HepG2 (cell line): Measurements from ENCODE around the gene SRCIN1. TPM values are rescaled to one million over a fixed set of nuclear protein-coding genes. Genes with fewer than 3 reads are reported as not detected.

Experiments
- ATAC-seq: fragments of 200-7000 bp; cut with Tn5 transposase; 3 replicates; pipeline ENCODE4 v1.9.1; 2020; ENCODE audit warnings: mild to moderate bottlenecking, moderate library complexity
- BruUV-seq: library from RNA; stranded (reverse); fragments of 400-500 nt; replicated peaks from 2 replicates; lab custom pipeline; 2021; lab: Mats Ljungman, UMichigan
- CTCF ChIA-PET: fragments of 300-600 bp; formaldehyde crosslinking; extraction: SDS; loops from one replicate; lab custom pipeline; 2021; ENCODE audit warnings: low total read pairs, inconsistent platforms, low intra/inter-chr PET ratio; lab: Yijun Ruan, JAX
- POLR2A ChIA-PET: fragments of 350-600 bp; sonication (Branson Sonifier 250); formaldehyde crosslinking; loops from one replicate; lab custom pipeline; 2020; ENCODE audit warnings: antibody characterized with exemption, inconsistent platforms; lab: Yijun Ruan, JAX
- DNase-seq: peaks from one replicate; pipeline ENCODE4 v3.0.0-alpha.2; 2015; ENCODE audit warnings: low spot score
- FAIRE-seq: peaks from 3 replicates; lab custom pipeline; 2011; peaks lifted over from hg19 to GRCh38; lab: Jason Lieb, UNC
- H2AFZ ChIP-seq: one replicate; pipeline ENCODE4 v1.6.1; 2011; ENCODE audit warnings: low read length, inconsistent platforms
- H3K27ac ChIP-seq: fragments of 300-600 bp; 3 replicates; pipeline ENCODE4 v1.8.0; 2011; ENCODE audit warnings: mixed run types, mild to moderate bottlenecking, mixed read lengths, low read length, inconsistent platforms; ENCODE audit not compliant: insufficient read depth; ENCODE audit errors: extremely low read length
- H3K27me3 ChIP-seq, 2 experiments: fragments of 200-600 bp in 1 of 2; 2 replicates in 1 of 2; 3 replicates in 1 of 2; pipeline versions ENCODE4 v1.6.0 to v1.8.0; 2011; ENCODE audit warnings: low read length in 2 of 2, mild to moderate bottlenecking in 2 of 2, moderate library complexity in 2 of 2, inconsistent platforms in 1 of 2; ENCODE audit not compliant: insufficient read depth in 2 of 2, control insufficient read depth in 1 of 2
- H3K36me3 ChIP-seq, 2 experiments: fragments of 200-600 bp in 1 of 2; replicated peaks in 1 of 2; 2 replicates in 1 of 2; 3 replicates in 1 of 2; pipeline versions ENCODE4 v1.5.1 to v1.8.0; 2011; ENCODE audit warnings: low read length in 2 of 2, inconsistent platforms in 1 of 2; ENCODE audit not compliant: insufficient read depth in 2 of 2, control insufficient read depth in 1 of 2
- H3K4me1 ChIP-seq: 2 replicates; pipeline ENCODE4 v1.5.1; 2012; ENCODE audit warnings: low read length, inconsistent platforms; ENCODE audit not compliant: insufficient read depth
- H3K4me2 ChIP-seq: 2 replicates; pipeline ENCODE4 v1.6.0; 2011; ENCODE audit warnings: low read depth, low read length, inconsistent platforms
- H3K4me3 ChIP-seq, 3 experiments: fragments of 200-600 bp in 1 of 3; sonication (generic), shearing (Covaris generic) in 1 of 3; replicated peaks in 1 of 3; 2 replicates each; pipeline ENCODE4 v1.5.1; 2011 to 2016; ENCODE audit warnings: low read length in 3 of 3, inconsistent platforms in 2 of 3, low read depth in 2 of 3, mild to moderate bottlenecking in 2 of 3, control low read depth in 1 of 3, mixed read lengths in 1 of 3; ENCODE audit not compliant: insufficient read depth in 1 of 3
- H3K79me2 ChIP-seq: one replicate; pipeline ENCODE4 v1.6.1; 2011; ENCODE audit warnings: low read length, inconsistent platforms; ENCODE audit not compliant: insufficient read depth
- H3K9ac ChIP-seq: 2 replicates; pipeline ENCODE4 v1.6.0; 2011; ENCODE audit warnings: mild to moderate bottlenecking, low read depth, low read length, inconsistent platforms; ENCODE audit not compliant: insufficient read depth
- H3K9me3 ChIP-seq: 2 replicates; pipeline ENCODE4 v1.5.1; 2012; ENCODE audit warnings: mild to moderate bottlenecking, low read length
- H4K20me1 ChIP-seq: 2 replicates; pipeline ENCODE4 v1.6.0; 2011; ENCODE audit warnings: inconsistent platforms, mild to moderate bottlenecking, low read length, moderate library complexity; ENCODE audit not compliant: insufficient read depth
- BORCS8-MEF2B ChIP-seq: sonication (generic); formaldehyde crosslinking; IDR thresholded peaks from 2 replicates; pipeline ENCODE4 v1.8.0; 2022; ENCODE audit warnings: mild to moderate bottlenecking, missing genetic modification reagents
- CEBPG ChIP-seq: IDR thresholded peaks from 2 replicates; pipeline ENCODE4 v1.6.1; 2016
- ELF3 ChIP-seq: IDR thresholded peaks from 2 replicates; pipeline ENCODE4 v1.6.1; 2016; ENCODE audit warnings: missing genetic modification reagents, missing compliant biosample characterization
- GATA4 ChIP-seq: sonication (generic); IDR thresholded peaks from 2 replicates; pipeline ENCODE4 v1.6.1; 2016; ENCODE audit warnings: antibody characterized with exemption, low read depth, borderline replicate concordance
- GPBP1L1 ChIP-seq: sonication (generic); formaldehyde crosslinking; IDR thresholded peaks from 2 replicates; pipeline ENCODE4 v1.5.0; 2020; ENCODE audit warnings: mild to moderate bottlenecking, missing genetic modification reagents
- GZF1 ChIP-seq: sonication (generic); formaldehyde crosslinking; IDR thresholded peaks from 2 replicates; pipeline ENCODE4 v1.5.1; 2020; ENCODE audit warnings: mild to moderate bottlenecking, missing genetic modification reagents
- HMGXB4 ChIP-seq, 2 experiments: sonication (generic) in 1 of 2; formaldehyde crosslinking in 1 of 2; IDR thresholded peaks; 2 replicates each; pipeline versions ENCODE4 v1.4.0 to v1.6.1; 2018 to 2020; ENCODE audit warnings: missing genetic modification reagents in 2 of 2, borderline replicate concordance in 1 of 2, low read depth in 1 of 2, mild to moderate bottlenecking in 1 of 2, missing biosample characterization in 1 of 2
- IKZF1 ChIP-seq: fragments of 450-650 bp; IDR thresholded peaks from 2 replicates; pipeline ENCODE4 v1.7.1; 2016
- KDM6A ChIP-seq: IDR thresholded peaks from 2 replicates; pipeline ENCODE4 v1.6.1; 2016; ENCODE audit warnings: low read depth
- MTF2 ChIP-seq: sonication (generic); formaldehyde crosslinking; IDR thresholded peaks from 2 replicates; pipeline ENCODE4 v1.5.0; 2020; ENCODE audit warnings: missing genetic modification reagents, borderline replicate concordance
- NBN ChIP-seq: fragments of 450-650 bp; conservative IDR thresholded peaks from 2 replicates; pipeline ENCODE4 v1.6.1; 2017
- NFE2 ChIP-seq: sonication (generic); formaldehyde crosslinking; IDR thresholded peaks from 2 replicates; pipeline ENCODE4 v1.4.0; 2020; ENCODE audit warnings: missing genetic modification reagents
- PRMT3 ChIP-seq: sonication (generic); formaldehyde crosslinking; IDR thresholded peaks from 2 replicates; pipeline ENCODE4 v1.8.1; 2022; ENCODE audit warnings: low read depth, mild to moderate bottlenecking, moderate library complexity, missing genetic modification reagents, borderline replicate concordance
- RFX1 ChIP-seq: fragments of 450-650 bp; IDR thresholded peaks from 2 replicates; pipeline ENCODE4 v1.6.1; 2017
- SPEN ChIP-seq: sonication (generic); formaldehyde crosslinking; IDR thresholded peaks from 2 replicates; pipeline ENCODE4 v1.5.1; 2020; ENCODE audit warnings: low read depth, mild to moderate bottlenecking, missing genetic modification reagents
- STAT5B ChIP-seq: sonication (generic); formaldehyde crosslinking; IDR thresholded peaks from 2 replicates; pipeline ENCODE4 v1.4.0; 2020; ENCODE audit warnings: missing genetic modification reagents
- TRIM22 ChIP-seq: fragments of 450-650 bp; IDR thresholded peaks from 2 replicates; pipeline ENCODE4 v1.6.1; 2017
- ZFAT ChIP-seq: sonication (generic); formaldehyde crosslinking; conservative IDR thresholded peaks from 2 replicates; pipeline ENCODE4 v1.8.1; 2023; ENCODE audit warnings: missing genetic modification reagents, inconsistent platforms
- ZMAT5 ChIP-seq: sonication (generic); formaldehyde crosslinking; IDR thresholded peaks from 2 replicates; pipeline ENCODE4 v1.5.0; 2020; ENCODE audit warnings: mild to moderate bottlenecking, low read depth, missing genetic modification reagents, borderline replicate concordance
- ZMYM2 ChIP-seq: sonication (generic); formaldehyde crosslinking; IDR thresholded peaks from 2 replicates; pipeline ENCODE4 v1.8.0; 2022; ENCODE audit warnings: mild to moderate bottlenecking, missing genetic modification reagents
- ZNF564 ChIP-seq: sonication (generic); formaldehyde crosslinking; IDR thresholded peaks from 2 replicates; pipeline ENCODE4 v1.8.1; 2023; ENCODE audit warnings: mild to moderate bottlenecking, missing genetic modification reagents
- WGBS: methylation state at CpG from one replicate; pipeline ENCODE4 v1.1.6; 2017; ENCODE audit warnings: low lambda C conversion rate; 5-methylcytosine and 5-hydroxymethylcytosine counted together
- in situ Hi-C: cut with HindIII; loops from 2 replicates; pipeline ENCODE4 v1.10.0; 2017; ENCODE audit warnings: low pct_unique_long_range_greater_than_20kb; ENCODE audit not compliant: extremely low pct_ligation_motif_present
- intact Hi-C: fragments of 100-400 bp; cut with micrococcal nuclease; formaldehyde crosslinking; loops from one replicate; pipeline ENCODE4 v1.10.0; 2022; ENCODE audit not compliant: unreplicated experiment
- polyA plus RNA-seq, 8 experiments: library from polyadenylated mRNA; depleted of rRNA in 3 of 8; stranded (reverse) in 7 of 8; unstranded in 1 of 8; fragments of >200 nt; fragmentation: Illumina TruSeq in 4 of 8; extraction: Trizol in 4 of 8; gene quantifications; 2 replicates each; pipeline versions ENCODE4 v1.2.1 to v1.2.3, GENCODE V29; 2011 to 2016; ENCODE audit warnings: low read depth in 4 of 8, missing spikeins in 1 of 8, mixed read lengths in 1 of 8; ENCODE audit not compliant: insufficient read depth in 1 of 8
- total RNA-seq, 5 experiments: library from RNA; depleted of rRNA; stranded (reverse); fragments of >200 nt; fragmentation: Illumina TruSeq; extraction: Trizol; gene quantifications; 2 replicates each; pipeline ENCODE4 v1.2.3, GENCODE V29; 2016; ENCODE audit warnings: low read depth in 1 of 5

SRCIN1 gene
- total and polyA plus RNA-seq, 2 of the 13 experiments (the other 11 are each of a cell fraction or from before 2014, with no cell fraction given), result 1.2 to 9.6 TPM

- 14% methylated on average over 37 of the region's 44 CpGs for WGBS
- in situ Hi-C loops, result loop anchor here (5.0 kb wide), 1 partner anchor 108 kb away; no protein-coding TSS in a partner anchor
- CTCF ChIA-PET, result interaction anchor here (0.7 to 2.0 kb wide), 4 partner anchors 20 to 108 kb away, joined by 3 to 18 read pairs (median 9); partner anchors contain the start of gene SRCIN1
- TF ChIP-seq CEBPG (peak; percentile 99), ZFAT (CRISPR knock-in tag) (no peak), KDM6A (CRISPR knock-in tag) (no peak), PRMT3 (no peak), TRIM22 (no peak), IKZF1 (no peak), NBN (no peak), GATA4 (no peak), SPEN (CRISPR knock-in tag) (peak; percentile 81), ELF3 (CRISPR knock-in tag) (peak; percentile 34; the same call in 1 of the 2 replicates), ZNF564 (CRISPR knock-in tag) (0 out of 2 replicates have a peak, but pooled peaks have one; percentile 34), NFE2 (CRISPR knock-in tag) (no peak), BORCS8-MEF2B (CRISPR knock-in tag) (peak; percentile 26; the same call in 1 of the 2 replicates), RFX1 (no peak), STAT5B (CRISPR knock-in tag) (no peak), GPBP1L1 (CRISPR knock-in tag) (no peak), GZF1 (no peak), HMGXB4 (CRISPR knock-in tag; IDR thresholded peaks at IDR 0.05; ENCODE audit: borderline replicate concordance in 1 of 2, low read depth in 1 of 2) (peak in 1 of 2 experiments; percentile 58; a peak in 1 of 4 replicates), MTF2 (CRISPR knock-in tag) (no peak; the same call in 1 of the 2 replicates), ZMYM2 (CRISPR knock-in tag) (no peak), ZMAT5 (CRISPR knock-in tag) (no peak)
Measured at GRCh38 chr17:38559051-38559879, 46.5 kb downstream of the SRCIN1 start.

More at GRCh38 chr17:38559051-38559879, 46.5 kb downstream of the SRCIN1 start:
- Histone ChIP-seq H2AFZ (no peak overlapping the region), H3K79me2 (no peaks in the 10 kb centered on the region), H3K4me1 (peaks cover 39% of the 10 kb centered on the region), H4K20me1 (no peaks in the 10 kb centered on the region), H3K9ac (no peak overlapping the region), H3K4me3 (peak overlapping the region; percentile 13 to 67 (median 37); a peak in 5 of 6 replicates), H3K9me3 (no peaks in the 10 kb centered on the region), H3K36me3 (no peaks in the 10 kb centered on the region), H3K4me2 (peak overlapping the region; percentile 81), H3K27me3 (peaks cover 0 to 2% of the 10 kb centered on the region in 2 experiments; a peak in 1 of 5 replicates), H3K27ac (no peak overlapping the region)
- POLR2A ChIA-PET, result interaction anchor here (0.6 to 2.9 kb wide), 15 partner anchors 11 to 1606 kb away, joined by 3 to 29 read pairs (median 5); partner anchors contain the start of genes LASP1 and SRCIN1
- DNase-seq (peak; percentile 86), FAIRE-seq (no peak), ATAC-seq (peak; percentile 81)
- intact Hi-C loops, result loop anchor here (5.0 kb wide), 1 partner anchor 47 kb away; no protein-coding TSS in a partner anchor
- no TSS peak for BruUV-seq
